CD4-positive, alpha-beta T cell (primary cell): ENCODE data around the gene SNRPE. TPM values are rescaled to one million over a fixed set of nuclear protein-coding genes. Genes with fewer than 3 reads are reported as not detected.

Experiments used
- ATAC-seq: fragments of 200-7000 bp; cut with Tn5 transposase; one replicate; pipeline ENCODE4 v1.10.0; 2022; ENCODE audit warnings: mild to moderate bottlenecking; ENCODE audit not compliant: poor library complexity
- CTCF ChIA-PET: fragments of 350-600 bp; sonication (Branson Sonifier 250); formaldehyde crosslinking; loops from one replicate; lab custom pipeline; 2021; ENCODE audit warnings: antibody characterized with exemption, inconsistent platforms; lab: Charles Lee
- POLR2A ChIA-PET: fragments of 350-600 bp; sonication (Branson Sonifier 250); formaldehyde crosslinking; loops from one replicate; lab custom pipeline; 2021; ENCODE audit warnings: antibody characterized with exemption, inconsistent platforms; lab: Charles Lee
- DNase-seq, 14 experiments: peaks; one replicate each; pipeline ENCODE4 v3.0.0-alpha.2; 2013 to 2020; ENCODE audit warnings: mixed read lengths in 2 of 14
- H3K27ac ChIP-seq, 2 donors: one replicate each; pipeline versions ENCODE4 v1.5.1 to v1.7.0; 2013; ENCODE audit warnings: low read length in 2 of 2, low read depth in 1 of 2, mild to moderate bottlenecking in 1 of 2
- H3K27me3 ChIP-seq, 2 experiments: 1 replicate in 1 of 2; 2 replicates in 1 of 2; pipeline versions ENCODE4 v1.6.1 to v1.7.0; 2013; ENCODE audit warnings: low read length in 2 of 2, control low read depth in 1 of 2, mild to moderate bottlenecking in 1 of 2, moderate library complexity in 1 of 2; ENCODE audit not compliant: insufficient read depth in 2 of 2, control insufficient read depth in 1 of 2
- H3K36me3 ChIP-seq: one replicate; pipeline ENCODE4 v1.6.1; 2013; ENCODE audit warnings: low read length, control low read depth; ENCODE audit not compliant: insufficient read depth
- H3K4me1 ChIP-seq: one replicate; pipeline ENCODE4 v1.6.1; 2013; ENCODE audit warnings: low read length, control low read depth; ENCODE audit not compliant: insufficient read depth
- H3K4me3 ChIP-seq: one replicate; pipeline ENCODE4 v1.5.1; 2013; ENCODE audit warnings: mild to moderate bottlenecking, low read length, moderate library complexity
- H3K9me3 ChIP-seq, 2 experiments: 1 replicate in 1 of 2; 2 replicates in 1 of 2; pipeline versions ENCODE4 v1.6.1 to v1.7.0; 2013; ENCODE audit warnings: low read length in 2 of 2, mild to moderate bottlenecking in 2 of 2, control low read depth in 1 of 2, moderate library complexity in 1 of 2; ENCODE audit not compliant: control insufficient read depth in 1 of 2, insufficient read depth in 1 of 2
- H3K27ac Mint-ChIP-seq: one replicate; pipeline ENCODE4 v1.8.0; 2020; ENCODE audit warnings: mixed read lengths
- H3K27me3 Mint-ChIP-seq: one replicate; pipeline ENCODE4 v1.8.0; 2021; ENCODE audit warnings: mixed read lengths
- H3K36me3 Mint-ChIP-seq: one replicate; pipeline ENCODE4 v1.8.0; 2021; ENCODE audit warnings: low read depth, mixed read lengths
- H3K4me1 Mint-ChIP-seq: one replicate; pipeline ENCODE4 v1.8.0; 2021; ENCODE audit warnings: low read depth, mixed read lengths
- H3K4me3 Mint-ChIP-seq: one replicate; pipeline ENCODE4 v1.8.0; 2020; ENCODE audit warnings: mild to moderate bottlenecking, mixed read lengths
- H3K9me3 Mint-ChIP-seq: one replicate; pipeline ENCODE4 v1.8.0; 2020; ENCODE audit warnings: mixed read lengths
- CTCF ChIP-seq: fragments of 200-600 bp; IDR thresholded peaks from one replicate; pipeline ENCODE4 v1.8.0; 2022; ENCODE audit warnings: antibody characterized with exemption, mild to moderate bottlenecking
- intact Hi-C, 2 experiments: fragments of 100-400 bp; cut with DNase I in 1 of 2; cut with micrococcal nuclease in 1 of 2; formaldehyde crosslinking; loops; one replicate each; pipeline versions ENCODE4 v1.15.1 to v1.9.0; 2023 to 2025; cut with DNase I, micrococcal nuclease
- total RNA-seq, 174 experiments: library from RNA in 2 of 174; stranded (reverse) in 2 of 174; gene quantifications; one replicate each; pipeline ENCODE4 v1.2.3 and lab custom pipeline; 2021 to 2026

Gene SNRPE
- total RNA-seq, 2 experiments from 2014 or later, result 63.0 to 65.9 TPM

GRCh38 chr1:203871114-203871880 is 9.9 kb downstream of the SNRPE start:
- peak; percentile 78 for ATAC-seq
- H3K27ac Mint-ChIP-seq, result peak overlapping the region; percentile 42
- peak; percentile 43 for TF ChIP-seq CTCF
- Histone ChIP-seq H3K4me3 (no peak overlapping the region), H3K36me3 (peaks cover 55% of the 10 kb centered on the region), H3K9me3 (no peaks in the 10 kb centered on the region), H3K27ac (no peak overlapping the region), H3K4me1 (no peaks in the 10 kb centered on the region), H3K27me3 (no peaks in the 10 kb centered on the region)
- intact Hi-C loops, result no loop called here
- H3K4me1 Mint-ChIP-seq, result peaks cover 5% of the 10 kb centered on the region
- H3K27me3 Mint-ChIP-seq, result no peaks in the 10 kb centered on the region
- H3K36me3 Mint-ChIP-seq, result peaks cover 83% of the 10 kb centered on the region
- peak in 3 of 14 experiments; percentile 37 to 53 (median 49) for DNase-seq
- POLR2A ChIA-PET, result no interaction called here
- CTCF ChIA-PET, result interaction anchor here (0.6 to 2.7 kb wide), 5 partner anchors 9 to 885 kb away, joined by 3 to 9 read pairs (median 3); no protein-coding TSS in a partner anchor
- H3K9me3 Mint-ChIP-seq, result no peaks in the 10 kb centered on the region
- no peak overlapping the region for H3K4me3 Mint-ChIP-seq

DNA sequence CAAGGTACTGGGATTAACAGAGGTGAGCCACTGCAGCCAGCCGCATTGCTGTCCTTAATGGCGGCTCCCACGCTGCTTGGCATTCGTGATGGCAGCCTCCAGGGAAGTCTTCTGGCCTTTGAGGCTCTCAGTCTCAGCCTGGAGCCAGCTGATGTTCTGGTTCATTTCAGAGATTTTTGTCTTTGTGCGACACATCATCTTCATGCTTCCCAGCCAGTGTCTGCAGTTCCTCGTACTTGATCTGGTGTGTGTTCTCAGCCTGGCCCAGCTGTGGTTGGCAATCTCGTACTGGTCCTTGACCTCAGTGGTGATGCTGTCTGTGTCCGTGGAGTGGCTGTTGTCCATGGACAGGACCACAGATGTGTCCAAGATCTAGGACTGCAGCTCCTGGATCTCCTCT is 11.7 kb downstream of the SNRPE start:
- POLR2A ChIA-PET, result no interaction called here
- Histone ChIP-seq H3K36me3 (peaks cover 42% of the 10 kb centered on the region), H3K4me3 (no peak overlapping the region), H3K4me1 (no peaks in the 10 kb centered on the region), H3K9me3 (no peaks in the 10 kb centered on the region), H3K27ac (no peak overlapping the region), H3K27me3 (no peaks in the 10 kb centered on the region)
- peaks cover 73% of the 10 kb centered on the region for H3K36me3 Mint-ChIP-seq
- DNase-seq (no peak), ATAC-seq (no peak)
- TF ChIP-seq CTCF, result no peak
- H3K9me3 Mint-ChIP-seq, result no peaks in the 10 kb centered on the region
- no peak overlapping the region for H3K4me3 Mint-ChIP-seq
- CTCF ChIA-PET, result interaction anchor here (0.6 kb wide), 1 partner anchor 310 kb away, joined by 3 read pairs; no protein-coding TSS in a partner anchor
- H3K27me3 Mint-ChIP-seq, result no peaks in the 10 kb centered on the region
- intact Hi-C loops, result no loop called here
- H3K27ac Mint-ChIP-seq, result no peak overlapping the region
- H3K4me1 Mint-ChIP-seq, result peaks cover 5% of the 10 kb centered on the region

DNA sequence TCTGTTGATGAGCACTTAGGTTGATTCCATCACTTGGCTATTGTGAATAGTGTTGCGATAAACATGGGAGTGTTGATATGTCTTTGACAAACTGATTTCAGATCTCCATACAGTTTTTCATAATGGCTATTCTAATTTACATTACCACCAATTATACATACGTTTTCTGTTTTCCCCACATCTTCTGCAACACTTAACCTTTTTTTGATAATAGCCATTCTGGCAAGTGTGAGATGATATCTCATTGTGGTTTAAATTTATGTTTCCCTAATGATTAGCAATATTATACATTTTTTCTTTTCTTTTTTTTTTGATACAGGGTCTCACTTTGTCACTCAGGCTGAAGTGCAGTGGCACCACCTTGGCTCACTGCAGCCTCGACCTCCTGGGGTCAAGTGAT is 17.0 kb downstream of the SNRPE start:
- ATAC-seq (no peak), DNase-seq (no peak)
- intact Hi-C loops, result no loop called here
- no peaks in the 10 kb centered on the region for H3K9me3 Mint-ChIP-seq
- no peak overlapping the region for H3K27ac Mint-ChIP-seq
- H3K4me3 Mint-ChIP-seq, result no peak overlapping the region
- Histone ChIP-seq H3K27ac (no peak overlapping the region), H3K27me3 (no peaks in the 10 kb centered on the region), H3K36me3 (peaks cover 6% of the 10 kb centered on the region), H3K4me3 (no peak overlapping the region), H3K4me1 (no peaks in the 10 kb centered on the region), H3K9me3 (no peaks in the 10 kb centered on the region)
- ChIA-PET CTCF (no interaction called here), POLR2A (no interaction called here)
- H3K4me1 Mint-ChIP-seq, result no peaks in the 10 kb centered on the region
- no peaks in the 10 kb centered on the region for H3K27me3 Mint-ChIP-seq
- H3K36me3 Mint-ChIP-seq, result peaks cover 47% of the 10 kb centered on the region
- no peak for TF ChIP-seq CTCF
